GM12873 (cell line): Measurements from ENCODE around the gene GID4.

Experiments used
- CTCF ChIP-seq: IDR thresholded peaks from 2 replicates; pipeline ENCODE4 v1.5.1; 2012; ENCODE audit warnings: low read depth, mild to moderate bottlenecking, moderate library complexity, low read length, control low read depth; ENCODE audit not compliant: insufficient read depth; ENCODE audit errors: missing control alignments

GID4 gene

DNA sequence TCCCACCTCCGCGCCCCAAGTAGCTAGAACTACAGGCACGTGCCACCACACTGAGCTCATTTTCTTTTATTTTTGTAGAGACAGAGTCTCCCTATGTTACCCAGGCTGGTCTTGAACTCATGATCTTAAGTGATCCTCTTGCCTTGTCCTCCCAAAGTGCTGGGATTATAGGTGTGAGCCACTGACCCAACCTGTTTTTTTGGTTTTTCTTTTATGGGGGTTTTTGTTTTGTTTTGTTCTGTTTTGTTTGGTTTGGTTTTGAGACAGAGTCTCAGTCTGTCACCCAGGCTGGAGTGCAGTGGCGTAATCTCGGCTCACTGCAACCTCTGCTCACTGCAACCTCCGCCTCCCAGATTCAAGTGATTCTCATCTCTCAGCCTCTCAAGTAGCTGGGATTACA, 16.4 kb downstream of the GID4 start:
- TF ChIP-seq CTCF, result no peak

DNA sequence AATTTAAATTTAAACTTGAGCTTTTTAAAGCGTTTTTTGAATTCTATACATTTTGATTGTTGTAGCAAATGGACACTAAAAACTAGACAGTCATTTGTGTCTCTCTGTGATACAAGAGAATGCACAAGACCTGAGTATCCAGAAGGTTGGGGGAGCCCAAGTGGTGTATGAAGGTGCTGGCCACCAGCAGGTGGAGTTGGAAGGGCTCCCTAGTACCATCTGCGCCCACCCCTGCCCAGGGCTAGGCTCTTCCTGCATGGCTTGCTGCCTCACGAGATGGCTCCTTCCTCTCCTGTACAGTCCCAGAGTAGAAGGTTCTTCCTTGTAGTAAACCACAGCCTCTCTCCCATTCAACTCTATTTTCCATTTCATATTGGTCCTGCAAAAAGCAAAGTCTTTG, 17.0 kb downstream of the GID4 start:
- TF ChIP-seq CTCF, result no peak

DNA sequence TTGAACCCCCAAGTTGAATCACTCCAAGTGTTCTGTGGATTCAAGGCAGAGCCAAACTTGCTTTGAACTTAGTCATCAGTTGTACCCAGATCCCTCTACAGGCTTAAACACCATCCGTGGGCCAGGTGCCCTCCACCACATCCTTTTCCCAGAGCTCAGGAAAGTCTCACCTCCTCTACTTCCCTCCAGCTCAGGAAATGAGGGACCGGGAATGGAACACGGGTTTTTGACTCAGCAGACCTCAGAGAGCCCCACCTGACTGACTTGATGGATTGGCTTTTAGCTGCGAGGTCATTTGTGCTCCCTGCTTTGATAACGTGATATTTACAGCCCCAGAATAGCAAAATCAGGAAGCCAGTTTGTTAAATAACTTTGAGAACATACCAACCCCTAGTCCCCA, 20.1 kb downstream of the GID4 start:
- no peak for TF ChIP-seq CTCF

DNA sequence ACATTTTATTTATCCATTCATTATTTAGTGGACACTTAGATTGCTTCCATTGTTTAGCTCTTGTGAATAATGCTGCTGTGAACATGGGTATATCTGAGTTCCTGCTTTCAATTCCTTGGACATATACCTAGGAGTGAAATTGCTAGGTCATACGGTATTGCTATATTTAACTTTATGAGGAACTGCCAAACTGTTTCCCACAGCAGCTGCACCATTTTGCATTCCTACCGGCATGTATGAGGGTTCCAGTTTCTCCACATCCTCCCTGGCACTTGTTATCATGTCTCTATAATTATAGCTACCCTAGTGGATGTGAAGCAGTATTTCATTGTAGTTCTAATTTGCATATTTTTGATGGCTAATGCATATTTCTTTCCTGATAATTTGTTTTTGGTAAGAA, 24.8 kb downstream of the GID4 start:
- TF ChIP-seq CTCF, result no peak

- no peak for TF ChIP-seq CTCF
Observed at GRCh38 chr17:18065546-18065945, 26.3 kb downstream of the GID4 start.

- no peak for TF ChIP-seq CTCF
Observed at GRCh38 chr17:18066866-18067265, 27.7 kb downstream of the GID4 start.

GRCh38 chr17:18069101-18069500, 29.9 kb downstream of the GID4 start:
- no peak for TF ChIP-seq CTCF
